ENCODE data around the gene ADRA2B.

The ADRA2B gene

DNA sequence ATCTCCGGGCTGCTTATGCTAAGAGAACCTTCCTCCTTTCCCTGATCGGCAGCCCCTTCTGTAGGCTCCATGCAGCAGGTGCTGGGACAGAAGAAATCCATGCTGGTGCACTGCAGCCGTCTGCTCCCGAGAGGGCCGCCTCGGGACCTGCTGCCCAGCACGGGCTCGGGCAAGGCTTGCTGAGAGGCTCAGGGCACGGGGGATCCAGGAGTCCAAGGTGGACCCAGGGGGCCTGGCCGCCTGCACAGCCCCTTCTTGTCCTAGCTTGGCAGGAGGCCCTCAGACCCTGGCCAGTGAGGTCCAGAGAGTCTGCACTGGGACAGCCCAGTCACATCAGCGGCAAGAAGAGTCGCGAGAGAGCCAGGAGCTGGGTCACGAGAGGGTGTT is 42.2 kb upstream of the ADRA2B start:
- no peak for DNase-seq (ENCODE audit: low read depth)
- TF ChIP-seq, protein P1, sequence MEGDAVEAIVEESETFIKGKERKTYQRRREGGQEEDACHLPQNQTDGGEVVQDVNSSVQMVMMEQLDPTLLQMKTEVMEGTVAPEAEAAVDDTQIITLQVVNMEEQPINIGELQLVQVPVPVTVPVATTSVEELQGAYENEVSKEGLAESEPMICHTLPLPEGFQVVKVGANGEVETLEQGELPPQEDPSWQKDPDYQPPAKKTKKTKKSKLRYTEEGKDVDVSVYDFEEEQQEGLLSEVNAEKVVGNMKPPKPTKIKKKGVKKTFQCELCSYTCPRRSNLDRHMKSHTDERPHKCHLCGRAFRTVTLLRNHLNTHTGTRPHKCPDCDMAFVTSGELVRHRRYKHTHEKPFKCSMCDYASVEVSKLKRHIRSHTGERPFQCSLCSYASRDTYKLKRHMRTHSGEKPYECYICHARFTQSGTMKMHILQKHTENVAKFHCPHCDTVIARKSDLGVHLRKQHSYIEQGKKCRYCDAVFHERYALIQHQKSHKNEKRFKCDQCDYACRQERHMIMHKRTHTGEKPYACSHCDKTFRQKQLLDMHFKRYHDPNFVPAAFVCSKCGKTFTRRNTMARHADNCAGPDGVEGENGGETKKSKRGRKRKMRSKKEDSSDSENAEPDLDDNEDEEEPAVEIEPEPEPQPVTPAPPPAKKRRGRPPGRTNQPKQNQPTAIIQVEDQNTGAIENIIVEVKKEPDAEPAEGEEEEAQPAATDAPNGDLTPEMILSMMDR (IDR thresholded peaks at IDR 0.05; ENCODE audit: low read length, missing control alignments) = no peak
- no peak overlapping the region for H3K4me3 ChIP-seq (replicated peaks; ENCODE audit: low read depth, low read length)

DNA sequence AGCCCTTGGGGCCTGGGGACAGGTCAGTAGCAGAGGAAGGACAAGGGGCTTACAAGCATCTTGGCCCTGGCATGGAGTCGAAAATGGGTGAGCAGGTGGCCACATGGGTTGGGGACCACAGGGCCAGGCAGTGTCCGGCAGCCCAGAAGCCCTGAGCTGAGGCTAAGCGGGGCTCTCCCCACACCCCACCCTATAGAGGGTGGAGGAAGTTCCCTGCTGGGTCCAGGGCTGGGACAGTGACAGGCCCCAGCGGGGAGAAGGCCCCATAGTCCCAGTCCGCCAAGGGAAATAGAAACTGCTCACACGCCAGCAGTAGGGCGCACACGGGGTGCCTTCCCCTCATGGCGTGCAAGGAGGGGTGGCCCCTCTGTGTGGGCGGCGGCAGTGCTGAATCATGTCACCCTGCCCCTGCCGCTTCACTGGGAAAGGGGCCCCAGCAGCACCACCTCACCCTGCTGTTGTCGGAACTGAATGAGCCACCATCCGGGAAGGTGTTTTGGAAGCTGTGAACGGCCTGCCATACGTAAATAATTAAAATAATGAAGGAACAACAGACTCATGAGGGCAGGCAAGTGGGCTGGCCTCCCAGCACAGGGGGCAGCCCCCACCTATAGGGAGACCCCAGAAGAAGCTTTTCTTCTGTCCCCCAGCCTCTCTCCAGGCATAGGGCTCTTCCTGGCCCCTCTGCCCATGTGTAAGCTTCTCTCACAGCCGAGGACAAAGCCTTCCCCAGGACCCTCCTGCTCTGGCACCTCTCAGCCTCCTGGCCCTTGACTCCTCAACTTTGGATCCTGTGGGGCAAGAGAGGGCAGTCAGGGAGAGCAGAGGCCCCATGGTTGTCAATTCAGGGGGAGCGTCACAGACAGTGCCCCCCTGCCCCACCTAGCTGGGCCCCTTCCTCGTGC is 41.5 kb upstream of the ADRA2B start:
- no peak overlapping the region for H3K4me3 ChIP-seq (replicated peaks; ENCODE audit: low read depth, low read length)
- DNase-seq (ENCODE audit: low read depth) = no peak

DNA sequence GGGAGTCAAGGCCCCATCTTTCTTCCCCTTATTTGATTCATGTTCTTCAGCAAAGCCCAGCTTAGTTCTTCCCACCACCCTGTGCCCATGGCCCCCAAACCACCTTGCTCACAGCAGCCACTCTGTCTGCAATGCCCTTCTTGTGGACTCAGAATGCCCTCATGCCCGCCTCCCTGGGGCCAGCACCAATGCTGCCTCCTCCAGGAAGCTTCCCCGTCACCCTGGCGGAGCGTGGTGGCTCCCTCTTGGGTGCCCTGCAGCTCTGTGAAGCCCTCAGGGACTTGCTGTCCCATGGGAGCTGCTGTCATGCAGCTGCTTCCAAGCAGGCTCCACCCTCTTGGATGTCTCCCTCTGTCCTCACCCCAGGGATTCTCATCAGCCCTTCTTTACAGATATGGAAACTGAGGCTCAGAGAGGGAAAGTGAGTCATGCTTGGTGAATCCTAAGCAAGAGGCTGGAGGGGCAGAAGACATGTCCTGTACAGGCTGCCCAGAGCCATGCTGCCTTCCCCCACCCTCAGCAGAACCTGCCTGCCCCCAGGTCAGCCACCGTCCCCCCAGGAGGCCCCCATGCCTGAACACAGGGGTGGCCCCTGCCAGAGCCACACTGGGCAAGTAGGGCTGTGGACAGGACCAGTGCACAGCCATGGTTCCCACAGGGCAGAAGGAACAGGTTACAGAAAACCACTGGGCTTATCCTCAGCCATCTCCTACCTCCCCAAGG is 40.7 kb upstream of the ADRA2B start:
- DNase-seq (ENCODE audit: low read depth) = no peak
- no peak overlapping the region for H3K4me3 ChIP-seq (replicated peaks; ENCODE audit: low read depth, low read length)

More for the DNA sequence above, 41.5 kb upstream of the ADRA2B start:
- TF ChIP-seq, protein P1 (IDR thresholded peaks at IDR 0.05; ENCODE audit: low read length, missing control alignments) = no peak

DNA sequence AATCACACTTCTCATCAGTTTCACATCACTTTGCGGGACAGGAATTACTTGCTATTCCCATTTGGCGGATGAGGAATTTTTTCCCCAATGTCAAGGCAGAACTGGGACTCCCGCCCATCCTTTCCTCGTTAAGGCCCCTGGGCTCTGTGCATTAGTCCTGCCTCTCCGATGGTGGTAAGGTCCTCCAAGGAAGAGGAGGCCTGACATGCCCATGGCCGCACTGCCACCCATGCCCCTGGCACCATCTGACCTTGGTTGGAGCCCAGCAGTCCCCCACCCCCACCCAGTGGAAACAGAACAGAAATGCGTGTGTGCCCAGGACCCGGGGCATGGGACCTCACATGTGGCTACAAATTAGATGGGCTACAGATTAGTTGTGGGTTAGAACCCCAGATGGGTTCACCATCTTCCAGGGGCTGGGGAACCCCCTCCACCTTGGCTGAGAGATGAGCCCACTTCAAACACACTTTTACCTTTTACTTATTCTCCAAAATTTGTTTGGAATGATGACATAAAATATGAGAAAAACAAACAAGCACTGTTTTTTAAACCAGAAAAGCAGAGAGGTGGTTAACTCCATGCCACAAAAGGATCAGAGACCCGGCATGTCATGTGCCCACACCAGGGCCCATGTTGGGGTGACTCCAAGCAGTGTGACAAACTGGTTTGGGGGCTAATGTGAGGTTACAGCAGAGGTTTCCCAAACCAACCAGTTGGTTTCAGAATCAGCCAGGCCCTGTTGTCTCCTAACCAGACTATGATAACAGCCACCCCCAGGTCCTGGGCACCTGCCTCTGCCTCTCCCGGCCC is 39.8 kb upstream of the ADRA2B start:
- no peak for DNase-seq (ENCODE audit: low read depth)
- no peak overlapping the region for H3K4me3 ChIP-seq (replicated peaks; ENCODE audit: low read depth, low read length)
- TF ChIP-seq, protein P1 (IDR thresholded peaks at IDR 0.05; ENCODE audit: low read length, missing control alignments) = no peak

More for the DNA sequence above, 40.7 kb upstream of the ADRA2B start:
- TF ChIP-seq, protein P1 (IDR thresholded peaks at IDR 0.05; ENCODE audit: low read length, missing control alignments) = no peak

DNA sequence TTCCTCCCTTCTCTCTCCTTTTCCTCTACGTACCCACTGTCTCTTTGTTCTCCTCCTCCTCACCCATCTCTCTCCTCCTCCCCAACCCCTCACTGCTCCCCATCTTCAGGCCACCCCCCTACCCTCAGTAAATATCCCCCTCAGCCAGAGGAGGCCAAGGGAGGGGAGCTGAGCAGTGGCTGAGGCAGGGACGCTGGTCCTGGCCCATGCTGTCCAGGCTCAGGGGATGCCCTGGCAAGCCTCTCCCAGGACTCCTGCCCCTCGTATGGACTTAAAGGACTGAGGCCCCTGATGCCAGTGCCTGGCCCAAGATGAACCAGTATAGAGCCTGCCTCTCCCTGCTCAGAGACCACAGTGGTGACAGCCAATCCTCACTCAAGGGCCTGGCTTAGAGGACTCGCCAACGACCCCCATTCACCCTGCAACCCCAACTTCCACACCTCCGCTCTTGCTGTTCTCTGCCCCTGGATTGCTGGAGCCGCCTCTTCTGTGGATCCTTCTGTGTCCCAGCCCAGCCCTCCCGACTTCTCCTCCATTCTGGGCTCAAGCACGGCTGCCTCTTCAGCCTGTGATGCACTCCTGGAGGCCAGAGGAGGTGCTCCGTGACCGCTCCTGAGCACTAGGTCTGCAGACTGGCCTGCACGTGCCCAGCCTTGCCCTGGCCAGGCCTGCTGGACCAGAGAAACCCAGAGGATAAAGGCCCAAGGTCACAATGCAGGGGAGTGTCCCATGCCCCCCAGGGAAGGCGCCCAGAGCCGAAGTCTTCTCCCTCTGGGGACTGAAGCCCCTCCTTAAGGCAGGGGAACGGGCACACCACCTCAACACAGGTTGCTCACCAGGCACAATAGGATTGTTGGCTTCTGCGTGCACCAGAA is 38.4 kb upstream of the ADRA2B start:
- TF ChIP-seq, protein P1 (IDR thresholded peaks at IDR 0.05; ENCODE audit: low read length, missing control alignments) = no peak
- no peak for DNase-seq (ENCODE audit: low read depth)
- no peak overlapping the region for H3K4me3 ChIP-seq (replicated peaks; ENCODE audit: low read depth, low read length)

DNA sequence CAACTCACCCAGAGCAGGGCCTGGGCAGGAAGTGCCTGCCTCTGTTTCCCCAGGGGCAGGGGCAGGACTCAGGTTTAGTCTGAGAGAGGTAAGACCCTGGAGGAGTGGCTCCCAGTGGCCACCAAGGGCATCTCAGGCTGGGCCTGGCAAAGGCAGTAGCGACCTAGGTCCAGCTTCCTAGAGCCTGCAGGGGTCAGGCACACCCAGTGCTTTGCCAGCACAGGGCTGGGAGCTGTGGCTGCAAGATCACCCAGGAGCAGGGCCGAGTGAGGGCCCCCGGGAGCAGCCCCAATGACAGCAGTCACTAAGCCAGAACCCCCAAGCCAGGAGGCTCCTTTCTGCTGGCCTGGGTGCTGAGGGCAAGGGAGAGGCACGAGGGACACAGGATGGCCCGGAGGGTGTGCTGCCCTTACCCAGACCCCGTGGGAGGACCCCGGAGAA is 37.6 kb upstream of the ADRA2B start:
- TF ChIP-seq, protein P1 (IDR thresholded peaks at IDR 0.05; ENCODE audit: low read length, missing control alignments) = no peak
- DNase-seq (ENCODE audit: low read depth) = no peak
- H3K4me3 ChIP-seq (replicated peaks; ENCODE audit: low read depth, low read length) = no peak overlapping the region

Data from fibroblast of pulmonary artery (primary cell).